BLaER1 (cell line): ENCODE data around the gene NCAPD3.

Source experiments
- H3K27ac ChIP-seq: shearing (Covaris generic); formaldehyde crosslinking; 2 replicates; pipeline ENCODE4 v1.8.1; 2022
- H3K27me3 ChIP-seq: shearing (Covaris generic); formaldehyde crosslinking; 2 replicates; pipeline ENCODE4 v1.8.1; 2022
- H3K36me3 ChIP-seq: shearing (Covaris generic); formaldehyde crosslinking; 2 replicates; pipeline ENCODE4 v1.8.1; 2022
- H3K4me1 ChIP-seq: shearing (Covaris generic); formaldehyde crosslinking; 2 replicates; pipeline ENCODE4 v1.8.1; 2022
- H3K4me2 ChIP-seq: shearing (Covaris generic); formaldehyde crosslinking; 2 replicates; pipeline ENCODE4 v1.8.1; 2022
- H3K4me3 ChIP-seq: shearing (Covaris generic); formaldehyde crosslinking; 2 replicates; pipeline ENCODE4 v1.8.1; 2022
- H3K9ac ChIP-seq: shearing (Covaris generic); formaldehyde crosslinking; 2 replicates; pipeline ENCODE4 v1.8.1; 2022
- H3K9me3 ChIP-seq: shearing (Covaris generic); formaldehyde crosslinking; 2 replicates; pipeline ENCODE4 v1.8.1; 2022
- H4K20me1 ChIP-seq: shearing (Covaris generic); formaldehyde crosslinking; 2 replicates; pipeline ENCODE4 v1.8.1; 2022
- Cebpa-rat ChIP-seq: shearing (Covaris generic); IDR thresholded peaks from 2 replicates; pipeline ENCODE4 v1.8.1; 2022

NCAPD3 gene

GRCh38 chr11:134252346-134253187 lies 28.8 kb upstream of the NCAPD3 start:
- TF ChIP-seq Cebpa-rat: no peak
- Histone ChIP-seq H3K36me3 (peaks cover 43% of the 10 kb centered on the region), H3K9ac (peak overlapping the region; percentile 77), H3K4me2 (peak overlapping the region; percentile 89), H3K9me3 (no peaks in the 10 kb centered on the region), H3K27ac (peak overlapping the region; percentile 40), H3K4me3 (peak overlapping the region; percentile 95), H3K27me3 (no peaks in the 10 kb centered on the region), H3K4me1 (peaks cover 24% of the 10 kb centered on the region), H4K20me1 (0 out of 2 replicates have a peak, but pooled peaks cover 10% of the 10 kb centered on the region)

- TF ChIP-seq Cebpa-rat: no peak
- peaks cover 55% of the 10 kb centered on the region for H3K36me3 ChIP-seq
- peaks cover 24% of the 10 kb centered on the region for H3K4me1 ChIP-seq
- H3K27me3 ChIP-seq: no peaks in the 10 kb centered on the region
- H3K4me3 ChIP-seq: no peak overlapping the region
- H3K9ac ChIP-seq: no peak overlapping the region
- H3K27ac ChIP-seq: no peak overlapping the region
- H3K4me2 ChIP-seq: no peak overlapping the region
- H4K20me1 ChIP-seq: 0 out of 2 replicates have a peak, but pooled peaks cover 2% of the 10 kb centered on the region
- H3K9me3 ChIP-seq: no peaks in the 10 kb centered on the region
Measured at GRCh38 chr11:134250675-134251074, 26.9 kb upstream of the NCAPD3 start.

- no peak overlapping the region for H3K4me2 ChIP-seq
- H3K4me3 ChIP-seq: no peak overlapping the region
- H3K9me3 ChIP-seq: no peaks in the 10 kb centered on the region
- H3K27ac ChIP-seq: no peak overlapping the region
- no peaks in the 10 kb centered on the region for H3K27me3 ChIP-seq
- no peak overlapping the region for H3K9ac ChIP-seq
- peaks cover 24% of the 10 kb centered on the region for H3K4me1 ChIP-seq
- H4K20me1 ChIP-seq: no peaks in the 10 kb centered on the region
- TF ChIP-seq Cebpa-rat: no peak
- peaks cover 59% of the 10 kb centered on the region for H3K36me3 ChIP-seq
Measured at GRCh38 chr11:134250246-134250645, 26.5 kb upstream of the NCAPD3 start.

- Histone ChIP-seq H4K20me1 (0 out of 2 replicates have a peak, but pooled peaks cover 4% of the 10 kb centered on the region), H3K27me3 (no peaks in the 10 kb centered on the region), H3K4me3 (no peak overlapping the region), H3K4me2 (no peak overlapping the region), H3K9me3 (no peaks in the 10 kb centered on the region), H3K4me1 (peaks cover 20% of the 10 kb centered on the region), H3K9ac (no peak overlapping the region), H3K36me3 (peaks cover 72% of the 10 kb centered on the region), H3K27ac (no peak overlapping the region)
- no peak for TF ChIP-seq Cebpa-rat
Measured at GRCh38 chr11:134248910-134249480, 25.2 kb upstream of the NCAPD3 start.

- TF ChIP-seq Cebpa-rat: no peak
- H4K20me1 ChIP-seq: peaks cover 21% of the 10 kb centered on the region; the same call in 1 of the 2 replicates
- H3K4me3 ChIP-seq: no peak overlapping the region
- H3K4me2 ChIP-seq: no peak overlapping the region
- H3K27ac ChIP-seq: no peak overlapping the region
- H3K4me1 ChIP-seq: peaks cover 32% of the 10 kb centered on the region
- H3K36me3 ChIP-seq: peaks cover 82% of the 10 kb centered on the region
- no peaks in the 10 kb centered on the region for H3K9me3 ChIP-seq
- no peak overlapping the region for H3K9ac ChIP-seq
- no peaks in the 10 kb centered on the region for H3K27me3 ChIP-seq
Measured at GRCh38 chr11:134246678-134247077, 22.9 kb upstream of the NCAPD3 start.

GRCh38 chr11:134246100-134246499 lies 22.3 kb upstream of the NCAPD3 start:
- Histone ChIP-seq H3K27me3 (peaks cover 5% of the 10 kb centered on the region; the same call in 1 of the 2 replicates), H3K36me3 (peaks cover 86% of the 10 kb centered on the region), H4K20me1 (peaks cover 26% of the 10 kb centered on the region), H3K9ac (no peak overlapping the region), H3K4me2 (no peak overlapping the region), H3K4me1 (peaks cover 35% of the 10 kb centered on the region), H3K4me3 (no peak overlapping the region), H3K27ac (no peak overlapping the region), H3K9me3 (no peaks in the 10 kb centered on the region)
- TF ChIP-seq Cebpa-rat: no peak

- H3K27me3 ChIP-seq: peaks cover 6% of the 10 kb centered on the region; the same call in 1 of the 2 replicates
- H3K4me1 ChIP-seq: peaks cover 36% of the 10 kb centered on the region
- H4K20me1 ChIP-seq: peaks cover 30% of the 10 kb centered on the region
- no peak overlapping the region for H3K27ac ChIP-seq
- H3K9ac ChIP-seq: no peak overlapping the region
- TF ChIP-seq Cebpa-rat: no peak
- no peak overlapping the region for H3K4me2 ChIP-seq
- H3K9me3 ChIP-seq: no peaks in the 10 kb centered on the region
- no peak overlapping the region for H3K4me3 ChIP-seq
- peaks cover 83% of the 10 kb centered on the region for H3K36me3 ChIP-seq
Measured at GRCh38 chr11:134245434-134245833, 21.7 kb upstream of the NCAPD3 start.

- peaks cover 41% of the 10 kb centered on the region for H3K4me1 ChIP-seq
- peaks cover 83% of the 10 kb centered on the region for H3K36me3 ChIP-seq
- H3K9me3 ChIP-seq: no peaks in the 10 kb centered on the region
- H3K27me3 ChIP-seq: peaks cover 6% of the 10 kb centered on the region; the same call in 1 of the 2 replicates
- no peak for TF ChIP-seq Cebpa-rat
- peaks cover 38% of the 10 kb centered on the region for H4K20me1 ChIP-seq
- no peak overlapping the region for H3K4me3 ChIP-seq
- no peak overlapping the region for H3K27ac ChIP-seq
- H3K9ac ChIP-seq: no peak overlapping the region
- peak overlapping the region; percentile 79; the same call in 1 of the 2 replicates for H3K4me2 ChIP-seq
Measured at GRCh38 chr11:134244593-134244992, 20.8 kb upstream of the NCAPD3 start.

GRCh38 chr11:134243913-134244312 lies 20.1 kb upstream of the NCAPD3 start:
- TF ChIP-seq Cebpa-rat: no peak
- H3K9me3 ChIP-seq: no peaks in the 10 kb centered on the region

GRCh38 chr11:134242376-134242775 lies 18.6 kb upstream of the NCAPD3 start:
- Histone ChIP-seq H3K36me3 (peaks cover 81% of the 10 kb centered on the region), H3K9me3 (no peaks in the 10 kb centered on the region), H4K20me1 (peaks cover 56% of the 10 kb centered on the region), H3K4me1 (peaks cover 64% of the 10 kb centered on the region), H3K27ac (no peak overlapping the region), H3K4me2 (peak overlapping the region; percentile 79), H3K9ac (no peak overlapping the region), H3K4me3 (no peak overlapping the region), H3K27me3 (peaks cover 6% of the 10 kb centered on the region; the same call in 1 of the 2 replicates)
- no peak for TF ChIP-seq Cebpa-rat

More at GRCh38 chr11:134243913-134244312, 20.1 kb upstream of the NCAPD3 start:
- H3K4me2 ChIP-seq: peak overlapping the region; percentile 79
- H3K27me3 ChIP-seq: peaks cover 6% of the 10 kb centered on the region; the same call in 1 of the 2 replicates
- H3K9ac ChIP-seq: no peak overlapping the region
- H4K20me1 ChIP-seq: peaks cover 45% of the 10 kb centered on the region
- H3K4me3 ChIP-seq: no peak overlapping the region
- peaks cover 83% of the 10 kb centered on the region for H3K36me3 ChIP-seq
- H3K4me1 ChIP-seq: peaks cover 48% of the 10 kb centered on the region
- H3K27ac ChIP-seq: no peak overlapping the region
